Measurements from ENCODE around the gene JKAMP. TPM values are rescaled to one million over a fixed set of nuclear protein-coding genes. Genes with fewer than 3 reads are reported as not detected.
"Not testable (repeated sequence)": the region's sequence is repeated elsewhere in the genome, so short reads cannot be mapped to it uniquely, and the experiment has no call there.

Gene JKAMP
- 10 to 100 TPM; 17.8 to 47.4 (median 40.2) TPM for total RNA-seq

- H3K4me1 ChIP-seq: peaks cover 16 to 65% (median 44%) of the 10 kb centered on the region in 3 donors
- H3K27ac ChIP-seq: peak within 1 kb of the TSS; percentile 87 to 95 (median 94)
- intact Hi-C loops (cut with DNase I): no loop called here
- WGBS, 2 donors: no CpG with 5 or more reads among the region's 92 CpGs
- peak within 1 kb of the TSS; percentile 58 to 93 (median 89) for H3K4me3 ChIP-seq
- peak in 3 of 4 donors; percentile 63 to 89 (median 66) for TF ChIP-seq POLR2A (IDR thresholded peaks at IDR 0.05)
- TF ChIP-seq CTCF (IDR thresholded peaks at IDR 0.05): peak; percentile 22 to 53 (median 40)
- H3K27me3 ChIP-seq: no peaks in the 10 kb centered on the region
- peaks cover 0 to 19% (median 0%) of the 10 kb centered on the region in 3 donors for H3K36me3 ChIP-seq
- peak; percentile 82 for DNase-seq
- no peaks in the 10 kb centered on the region for H3K9me3 ChIP-seq
These were observed at the start of gene JKAMP, which contains the start of gene L3HYPDH for GRCh38 chr14:59483819-59484638. JKAMP (plus strand) TSS chr14:59484517; CDS start chr14:59484590, 73 bp downstream. L3HYPDH (minus strand) TSS chr14:59484408; CDS start chr14:59484316, 92 bp downstream.

DNA sequence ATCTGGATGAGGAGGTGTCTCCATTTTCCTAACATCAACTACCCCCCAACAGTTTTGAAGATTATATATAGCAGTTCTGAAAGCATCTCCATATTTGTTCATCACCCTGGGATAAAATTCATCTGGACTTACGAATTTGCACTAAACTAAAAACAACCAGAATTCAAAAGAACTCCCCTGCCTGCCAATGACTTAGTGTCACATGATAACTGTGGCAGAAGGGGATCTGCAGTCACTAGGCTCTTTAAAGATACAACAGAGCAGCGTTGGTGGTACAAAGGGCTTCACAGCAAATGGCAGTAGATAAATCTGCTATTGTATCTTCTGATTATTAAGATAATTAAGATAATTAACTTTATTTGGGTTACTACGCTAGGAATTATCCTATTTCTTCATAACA, 49.2 kb upstream of the JKAMP start:
- H3K4me1 ChIP-seq: no peaks in the 10 kb centered on the region
- no peak for DNase-seq
- H3K9me3 ChIP-seq: no peaks in the 10 kb centered on the region
- WGBS, 2 donors: 71 to 86% methylated on average over 3 of the region's 3 CpGs
- intact Hi-C loops (cut with DNase I): no loop called here
- no peaks in the 10 kb centered on the region for H3K36me3 ChIP-seq
- no peaks in the 10 kb centered on the region for H3K27me3 ChIP-seq
- H3K4me3 ChIP-seq: no peak overlapping the region
- H3K27ac ChIP-seq: no peak overlapping the region
- TF ChIP-seq CTCF (IDR thresholded peaks at IDR 0.05): no peak
- no peak for TF ChIP-seq POLR2A (IDR thresholded peaks at IDR 0.05)

DNA sequence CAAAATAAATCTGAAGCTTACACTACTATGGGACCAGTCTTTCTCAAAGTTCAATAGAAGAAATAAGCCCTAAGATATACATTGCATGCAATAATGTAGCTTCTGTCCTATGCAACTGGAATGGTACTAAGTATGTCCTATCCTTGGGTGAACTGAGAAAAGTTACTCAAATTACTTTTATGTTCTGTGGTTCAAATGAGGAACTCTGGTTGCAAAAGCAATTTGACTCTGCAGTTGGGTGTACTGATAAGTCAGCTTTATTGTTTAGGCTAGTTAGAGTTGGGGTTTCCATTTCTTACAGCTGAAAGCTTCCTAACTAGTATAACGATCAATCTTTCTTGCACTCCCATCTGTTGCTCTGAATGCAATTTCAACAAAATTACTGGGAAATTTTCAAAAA, 48.3 kb upstream of the JKAMP start:
- H3K9me3 ChIP-seq: no peaks in the 10 kb centered on the region
- DNase-seq: no peak
- TF ChIP-seq POLR2A (IDR thresholded peaks at IDR 0.05): no peak
- no peak for TF ChIP-seq CTCF (IDR thresholded peaks at IDR 0.05)
- H3K27me3 ChIP-seq: no peaks in the 10 kb centered on the region
- intact Hi-C loops (cut with DNase I): no loop called here
- H3K27ac ChIP-seq: no peak overlapping the region
- 56 to 81% methylated on average over 1 of the region's 1 CpG for WGBS, 2 donors
- no peaks in the 10 kb centered on the region for H3K36me3 ChIP-seq
- H3K4me1 ChIP-seq: no peaks in the 10 kb centered on the region
- H3K4me3 ChIP-seq: no peak overlapping the region

GRCh38 chr14:59438195-59438647, 46.1 kb upstream of the JKAMP start:
- Histone ChIP-seq H3K9me3 (no peaks in the 10 kb centered on the region), H3K27ac (peak overlapping the region in 1 of 4 donors; percentile 0), H3K4me1 (no peaks in the 10 kb centered on the region), H3K27me3 (no peaks in the 10 kb centered on the region), H3K4me3 (no peak overlapping the region), H3K36me3 (no peaks in the 10 kb centered on the region)
- 50 to 60% methylated on average over 1 of the region's 1 CpG for WGBS, 2 donors
- intact Hi-C loops (cut with DNase I): no loop called here
- TF ChIP-seq POLR2A (IDR thresholded peaks at IDR 0.05) (no peak), CTCF (IDR thresholded peaks at IDR 0.05) (no peak)
- no peak for DNase-seq

DNA sequence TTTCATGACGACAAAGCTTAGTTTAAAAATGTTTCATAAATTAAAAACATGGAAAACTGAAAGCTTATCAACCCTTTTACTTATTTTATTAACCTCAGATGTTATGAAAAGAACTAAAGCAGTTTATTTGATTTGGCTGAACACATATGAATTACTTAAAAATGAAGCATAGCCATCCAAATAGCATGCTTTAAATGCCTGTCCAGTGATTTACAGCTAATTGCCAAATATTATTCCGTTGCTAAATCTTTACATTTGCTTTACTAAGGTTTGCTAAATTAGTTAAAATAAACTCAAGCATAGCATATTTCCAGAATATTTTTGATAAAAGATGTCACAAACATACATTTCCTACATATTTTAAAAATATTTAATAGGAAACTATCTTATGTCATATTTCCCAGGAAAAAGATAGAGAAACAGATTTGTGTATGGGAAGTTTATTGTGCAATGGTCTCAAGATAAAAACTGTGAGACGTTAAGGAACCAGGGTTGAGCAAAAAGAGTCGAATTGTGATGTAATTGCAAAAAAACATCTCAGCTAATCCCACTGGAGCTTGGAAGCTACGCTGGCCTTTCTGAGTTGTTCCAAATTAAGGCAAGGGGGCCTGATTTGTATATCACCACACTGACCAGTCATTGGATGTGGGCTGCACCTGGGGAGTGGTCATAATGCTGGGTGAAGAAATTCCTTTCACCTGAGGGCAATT, 44.9 kb upstream of the JKAMP start:
- intact Hi-C loops (cut with DNase I): no loop called here
- Histone ChIP-seq H3K9me3 (no peaks in the 10 kb centered on the region), H3K27ac (peak overlapping the region in 2 of 4 donors; percentile 0 to 38), H3K4me1 (peaks cover 0 to 6% (median 0%) of the 10 kb centered on the region in 3 donors), H3K36me3 (no peaks in the 10 kb centered on the region), H3K27me3 (no peaks in the 10 kb centered on the region), H3K4me3 (no peak overlapping the region)
- TF ChIP-seq CTCF (IDR thresholded peaks at IDR 0.05) (no peak), POLR2A (IDR thresholded peaks at IDR 0.05) (no peak)
- no peak for DNase-seq
- 49 to 61% methylated on average over 5 of the region's 5 CpGs for WGBS, 2 donors

DNA sequence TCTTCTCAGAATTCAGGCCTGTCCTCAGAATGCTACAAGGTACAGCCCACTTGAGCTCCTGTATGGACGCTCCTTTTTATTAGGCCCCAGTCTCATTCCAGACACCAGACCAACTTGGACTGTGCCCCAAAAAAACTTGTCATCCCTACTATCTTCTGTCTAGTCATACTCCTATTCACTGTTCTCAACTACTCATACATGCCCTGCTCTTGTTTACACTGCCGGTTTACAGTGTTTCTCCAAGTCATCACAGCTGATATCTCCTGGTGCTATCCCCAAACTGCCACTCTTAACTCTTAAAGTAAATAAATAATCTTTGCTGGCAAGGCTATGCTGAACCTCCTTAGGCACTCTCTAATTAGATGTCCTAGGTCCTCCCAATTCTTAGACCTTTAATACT, 35.6 kb upstream of the JKAMP start:
- H3K27ac ChIP-seq; intact Hi-C loops (cut with DNase I); H3K27me3 ChIP-seq; DNase-seq; H3K4me3 ChIP-seq; H3K36me3 ChIP-seq; H3K9me3 ChIP-seq; H3K4me1 ChIP-seq: not testable (repeated sequence)
- 84 to 89% methylated on average over 2 of the region's 2 CpGs for WGBS, 2 donors
